LNCAP (cell line): ENCODE measurements around the gene SPATA12.

Experiments
- TF ChIP-seq, protein P1 (sequence below): fragments of 450-650 bp; IDR thresholded peaks from 2 replicates; pipeline ENCODE4 v1.5.1; 2017; ENCODE audit warnings: mild to moderate bottlenecking

The SPATA12 gene

DNA sequence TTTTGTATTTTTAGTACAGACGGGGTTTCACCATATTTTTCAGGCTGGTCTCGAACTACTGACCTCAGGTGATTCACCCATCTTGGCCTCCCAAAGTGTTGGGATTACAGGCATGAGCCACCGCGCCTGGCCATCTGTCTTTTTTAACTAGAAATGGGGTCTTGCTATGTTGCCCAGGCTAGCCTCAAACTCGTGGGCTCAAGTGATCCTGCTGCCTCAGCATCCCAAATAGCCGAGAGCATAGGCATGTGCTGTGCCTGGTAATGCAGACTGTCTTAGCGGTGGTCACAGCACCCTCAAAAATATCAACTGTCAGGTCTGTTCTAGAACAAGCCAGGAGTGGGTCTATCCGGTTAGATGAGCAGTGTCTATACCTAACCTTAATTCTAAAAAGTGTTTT lies 48.2 kb downstream of the SPATA12 start:
- TF ChIP-seq, protein P1, sequence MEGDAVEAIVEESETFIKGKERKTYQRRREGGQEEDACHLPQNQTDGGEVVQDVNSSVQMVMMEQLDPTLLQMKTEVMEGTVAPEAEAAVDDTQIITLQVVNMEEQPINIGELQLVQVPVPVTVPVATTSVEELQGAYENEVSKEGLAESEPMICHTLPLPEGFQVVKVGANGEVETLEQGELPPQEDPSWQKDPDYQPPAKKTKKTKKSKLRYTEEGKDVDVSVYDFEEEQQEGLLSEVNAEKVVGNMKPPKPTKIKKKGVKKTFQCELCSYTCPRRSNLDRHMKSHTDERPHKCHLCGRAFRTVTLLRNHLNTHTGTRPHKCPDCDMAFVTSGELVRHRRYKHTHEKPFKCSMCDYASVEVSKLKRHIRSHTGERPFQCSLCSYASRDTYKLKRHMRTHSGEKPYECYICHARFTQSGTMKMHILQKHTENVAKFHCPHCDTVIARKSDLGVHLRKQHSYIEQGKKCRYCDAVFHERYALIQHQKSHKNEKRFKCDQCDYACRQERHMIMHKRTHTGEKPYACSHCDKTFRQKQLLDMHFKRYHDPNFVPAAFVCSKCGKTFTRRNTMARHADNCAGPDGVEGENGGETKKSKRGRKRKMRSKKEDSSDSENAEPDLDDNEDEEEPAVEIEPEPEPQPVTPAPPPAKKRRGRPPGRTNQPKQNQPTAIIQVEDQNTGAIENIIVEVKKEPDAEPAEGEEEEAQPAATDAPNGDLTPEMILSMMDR, result no peak

DNA sequence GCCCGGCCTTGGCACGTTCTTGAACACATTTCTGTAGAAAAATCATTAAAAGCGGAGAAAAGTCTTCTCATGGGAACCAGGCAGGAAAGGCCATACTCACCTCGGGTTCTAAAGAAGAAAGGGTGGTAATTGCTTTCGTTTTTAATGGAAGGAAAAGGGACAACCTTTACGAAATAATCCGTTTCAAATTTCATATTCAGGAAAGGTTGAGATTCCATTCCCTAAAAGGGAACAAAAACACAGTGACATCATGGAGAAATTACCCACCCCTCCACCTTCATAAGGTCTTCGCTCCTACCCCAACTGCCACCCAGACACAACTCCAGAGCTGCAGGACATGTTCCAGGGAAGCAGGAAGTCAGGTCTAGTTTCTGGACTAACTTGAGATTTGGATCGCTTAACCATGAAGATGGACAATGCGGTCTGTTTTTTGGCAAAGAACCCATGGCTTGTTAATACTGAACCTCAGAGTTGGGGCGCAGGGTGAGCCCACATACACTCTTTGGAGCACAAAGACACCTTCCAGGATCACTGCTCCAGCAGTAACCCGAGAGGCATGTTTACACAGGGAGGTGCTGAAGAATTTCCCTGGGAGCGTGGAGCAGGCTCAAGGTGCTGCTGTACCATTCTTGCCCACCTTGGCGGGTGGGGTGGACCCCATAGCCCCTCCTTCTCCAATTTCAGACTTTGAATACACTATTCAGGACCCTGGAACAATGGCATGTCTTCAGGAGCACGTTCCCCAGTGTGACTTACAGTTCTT lies 49.2 kb downstream of the SPATA12 start:
- TF ChIP-seq, protein P1, result no peak

DNA sequence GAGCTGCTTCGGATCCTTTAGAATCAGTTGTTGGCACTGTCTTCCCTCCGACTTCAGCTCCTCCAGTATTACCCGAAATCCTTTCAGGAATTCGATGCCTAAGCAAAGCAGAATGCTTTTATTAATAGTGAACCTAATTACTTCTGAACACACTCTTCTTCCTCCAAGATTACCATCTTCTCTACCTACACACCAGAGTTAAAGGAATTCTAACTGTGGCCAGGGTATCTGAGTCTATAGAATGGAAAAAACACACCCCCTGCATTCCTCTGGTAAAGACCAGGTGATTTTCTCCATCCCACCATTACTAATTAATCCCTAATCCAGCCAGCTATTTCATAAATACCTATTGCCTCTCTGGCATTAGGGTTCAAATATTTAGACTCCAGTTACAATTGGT lies 49.8 kb downstream of the SPATA12 start:
- TF ChIP-seq, protein P1, result no peak

DNA sequence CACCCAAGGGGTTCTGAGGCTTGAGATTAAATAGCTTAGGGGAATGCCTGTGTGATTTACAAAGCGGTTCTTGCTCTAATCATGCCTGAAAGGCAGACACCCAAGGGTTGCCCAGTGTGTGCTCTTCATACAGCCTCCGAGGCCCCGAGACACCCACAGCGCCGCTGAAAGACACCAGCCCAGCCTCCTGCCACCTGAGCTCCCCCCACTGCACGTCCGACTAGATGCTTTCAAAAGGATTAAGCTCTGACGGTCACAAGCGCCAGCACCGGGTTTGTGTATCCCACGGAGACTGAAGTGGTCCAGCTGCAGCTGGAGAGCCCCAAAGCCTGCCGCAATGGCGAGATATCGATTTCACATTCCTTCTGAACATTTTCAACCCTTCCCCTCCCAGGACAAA lies 50.3 kb downstream of the SPATA12 start:
- TF ChIP-seq, protein P1, result no peak

DNA sequence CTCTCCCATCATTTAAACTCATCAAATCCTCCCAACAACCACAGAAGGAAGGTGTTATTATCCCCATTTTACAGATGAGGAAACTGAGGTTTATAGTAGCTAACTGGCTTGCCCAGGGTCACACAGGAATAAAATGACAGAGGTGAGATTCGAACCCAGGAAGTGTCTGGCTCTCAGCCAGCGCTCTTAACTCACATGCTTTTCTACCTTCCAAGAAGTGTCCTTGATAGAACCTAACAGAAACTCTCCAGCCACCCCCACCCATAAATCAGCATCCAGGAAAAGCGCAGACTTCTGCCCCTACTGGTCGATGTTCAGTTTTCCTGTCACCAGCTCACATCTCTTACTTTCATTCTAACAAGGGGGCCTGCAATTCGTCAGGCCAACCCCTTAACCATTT lies 51.7 kb downstream of the SPATA12 start:
- TF ChIP-seq, protein P1, result no peak; the same call in 1 of the 2 replicates

DNA sequence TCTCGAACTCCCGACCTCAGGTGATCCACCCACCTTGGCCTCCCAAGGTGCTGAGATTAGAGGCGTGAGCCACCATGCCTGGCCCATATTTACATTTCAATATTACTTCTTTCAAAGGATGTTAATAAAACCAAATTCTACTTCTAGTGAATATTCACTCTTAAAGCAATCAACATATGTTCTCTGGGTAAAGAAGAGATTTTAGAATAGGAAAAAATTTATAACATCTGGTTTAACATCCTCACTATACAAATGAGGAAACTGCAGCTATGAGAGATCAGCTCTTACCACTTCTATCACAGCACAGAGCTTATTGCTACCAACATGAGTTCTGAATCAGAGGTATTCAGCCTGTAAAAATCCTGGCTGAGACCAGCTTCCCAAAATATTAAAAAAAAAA lies 56.0 kb downstream of the SPATA12 start:
- TF ChIP-seq, protein P1, result no peak

DNA sequence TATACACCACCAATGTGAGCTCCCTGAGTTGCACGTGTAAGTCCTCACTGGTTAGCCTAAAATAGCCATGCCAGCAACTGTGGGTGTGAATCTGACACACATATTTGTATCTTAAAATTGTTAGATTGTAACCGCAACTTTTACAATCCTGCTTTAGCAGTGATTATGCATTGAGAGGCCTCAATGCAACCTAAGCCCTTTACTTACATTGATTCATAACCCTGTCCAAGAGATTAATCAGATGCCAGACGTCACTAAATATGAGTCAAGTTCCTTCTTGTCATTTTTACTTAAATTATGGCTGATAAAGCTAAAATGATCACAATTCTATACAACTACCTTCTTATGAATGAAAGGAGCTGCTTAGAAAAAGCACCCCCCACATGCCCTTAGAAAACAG lies 57.8 kb downstream of the SPATA12 start:
- TF ChIP-seq, protein P1, result no peak

DNA sequence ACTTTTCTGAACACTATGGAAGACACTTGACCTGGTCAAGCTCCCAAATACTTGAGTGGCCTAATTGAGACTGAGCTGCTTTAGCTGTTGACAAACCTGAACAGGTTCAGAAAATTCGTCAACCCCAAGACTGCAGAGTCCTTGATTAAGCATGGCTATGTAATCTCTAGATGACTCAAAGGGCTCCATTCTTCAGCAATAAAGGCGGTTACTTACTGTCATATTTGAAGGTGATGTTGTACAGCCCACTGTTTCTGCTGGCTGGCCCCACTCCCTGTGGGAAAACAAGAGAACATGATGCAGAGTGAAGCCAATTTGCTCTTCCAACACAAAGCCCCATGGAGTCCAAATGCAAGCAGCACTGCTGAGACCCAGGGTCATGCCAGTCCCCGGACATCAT lies 59.6 kb downstream of the SPATA12 start:
- TF ChIP-seq, protein P1, result no peak
